Renal pelvis (tissue), 4 donors: ENCODE data around the gene RAD51B. TPM values are rescaled to one million over a fixed set of nuclear protein-coding genes. Genes with fewer than 3 reads are reported as not detected.
"Not testable (repeated sequence)": the region's sequence is repeated elsewhere in the genome, so short reads cannot be mapped to it uniquely, and the experiment has no call there.

Source experiments
- DNase-seq: peaks from one replicate; pipeline ENCODE4 v3.0.0-alpha.2; 2013
- polyA plus RNA-seq, 3 donors: library from polyadenylated mRNA; unstranded; fragments of 120-200 nt; gene quantifications; one replicate each; pipeline ENCODE4 v1.2.1, GENCODE V29; 2013; ENCODE audit not compliant: insufficient read length in 3 of 3

RAD51B gene
- polyA plus RNA-seq, 3 donors: 9.8 to 11.0 (median 9.8) TPM

DNA sequence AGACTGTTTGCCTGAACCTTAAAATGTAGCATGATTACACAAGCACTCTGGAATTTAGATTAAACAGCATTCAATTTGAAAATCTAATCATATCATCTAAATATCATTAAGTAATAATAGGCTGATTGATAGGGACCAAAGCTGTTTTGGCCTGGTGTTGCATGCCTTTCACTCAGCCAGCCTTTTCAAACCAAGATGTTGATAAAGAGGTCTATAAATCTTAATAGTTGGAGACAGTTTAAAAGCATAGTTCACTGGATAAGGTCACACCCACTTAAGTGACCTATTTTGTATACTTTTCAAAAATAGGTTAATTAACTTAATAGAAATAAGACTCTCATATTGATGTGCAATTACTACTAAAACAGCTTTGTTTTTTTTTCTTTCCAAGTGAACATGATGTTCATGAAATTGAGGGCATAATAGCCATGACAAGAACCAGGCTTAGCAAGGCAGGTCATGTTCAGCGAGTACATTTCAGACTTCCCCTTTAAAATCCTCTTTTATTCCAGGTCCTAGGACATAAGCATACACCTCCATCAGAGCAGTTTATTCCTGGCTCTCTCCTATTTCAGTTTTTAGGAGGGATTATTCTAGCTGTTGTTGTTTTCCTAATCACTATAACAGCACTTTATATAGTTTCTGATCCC, 349.0 kb downstream of the RAD51B start:
- DNase-seq: peak; percentile 46

DNA sequence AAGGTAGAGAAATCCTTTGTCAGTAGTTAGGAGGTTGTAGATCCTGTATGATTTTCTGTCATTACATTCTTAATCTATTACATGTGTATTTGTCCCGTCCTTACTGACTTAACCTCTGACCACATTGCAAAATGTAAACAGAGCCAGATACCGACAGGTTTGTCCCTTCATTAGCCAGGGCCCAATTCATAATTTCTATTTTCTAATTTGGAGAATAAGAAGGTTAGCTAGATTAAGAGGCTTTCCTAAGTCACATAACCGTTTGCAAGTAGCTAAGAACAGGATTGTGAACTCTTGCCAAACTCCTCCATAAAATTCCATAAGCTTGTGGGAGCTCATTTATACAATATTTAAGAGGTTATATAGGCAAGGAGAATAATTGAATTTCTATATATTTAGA, 352.6 kb downstream of the RAD51B start:
- DNase-seq: no peak

DNA sequence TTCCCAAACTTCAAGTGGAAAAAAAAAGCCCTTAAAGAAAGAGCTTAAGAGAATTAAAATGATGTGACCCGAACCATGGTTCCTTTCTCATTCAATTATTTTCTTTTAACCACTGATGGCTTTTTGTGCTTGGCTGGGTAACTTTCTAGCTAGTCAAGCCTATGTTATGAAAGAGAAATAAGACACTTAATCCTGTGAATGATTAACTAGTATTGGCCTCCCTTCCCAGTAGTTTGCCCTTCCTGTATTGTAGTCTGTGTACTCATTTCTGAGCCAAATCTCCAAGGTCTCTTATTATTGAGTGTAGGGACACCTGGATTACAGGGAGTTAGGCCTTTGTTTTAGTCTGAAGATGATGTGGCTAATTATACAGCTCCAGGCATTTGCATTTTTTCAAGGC, 353.0 kb downstream of the RAD51B start:
- peak; percentile 71 for DNase-seq

DNA sequence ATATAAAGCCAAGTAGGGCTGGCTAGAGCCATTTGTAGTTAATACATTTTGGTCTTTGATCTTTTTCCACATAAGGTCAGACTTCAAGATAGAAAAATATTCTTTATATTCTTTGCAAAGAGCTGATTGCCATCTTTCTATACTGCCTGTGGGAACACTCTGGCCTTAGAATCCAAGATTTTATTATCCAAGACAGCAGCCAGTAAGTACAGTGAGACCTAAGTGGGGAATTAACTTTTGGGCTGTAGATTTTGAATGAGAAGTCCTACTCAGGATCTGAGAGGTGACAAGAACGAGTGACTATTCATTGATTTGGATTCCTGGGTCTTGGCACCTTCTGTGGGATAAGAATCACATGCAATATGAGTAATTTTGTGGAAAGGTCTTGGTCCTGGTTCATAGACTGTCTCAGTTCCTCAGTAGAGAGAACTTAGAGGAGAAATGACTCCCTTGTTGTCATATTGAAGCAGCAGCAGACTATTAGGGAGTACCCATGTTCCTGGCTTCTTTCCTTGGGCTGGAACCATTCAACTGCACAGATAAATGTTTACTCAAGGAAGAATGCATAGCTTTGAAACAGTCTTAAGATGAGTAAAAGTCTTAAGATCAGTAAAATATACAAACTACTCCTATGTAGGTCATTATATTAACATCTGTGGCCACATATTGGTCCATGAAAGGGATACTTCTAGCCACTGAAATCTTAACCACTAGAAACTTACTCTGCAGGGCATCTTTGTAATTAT, 353.8 kb downstream of the RAD51B start:
- DNase-seq: no peak

DNA sequence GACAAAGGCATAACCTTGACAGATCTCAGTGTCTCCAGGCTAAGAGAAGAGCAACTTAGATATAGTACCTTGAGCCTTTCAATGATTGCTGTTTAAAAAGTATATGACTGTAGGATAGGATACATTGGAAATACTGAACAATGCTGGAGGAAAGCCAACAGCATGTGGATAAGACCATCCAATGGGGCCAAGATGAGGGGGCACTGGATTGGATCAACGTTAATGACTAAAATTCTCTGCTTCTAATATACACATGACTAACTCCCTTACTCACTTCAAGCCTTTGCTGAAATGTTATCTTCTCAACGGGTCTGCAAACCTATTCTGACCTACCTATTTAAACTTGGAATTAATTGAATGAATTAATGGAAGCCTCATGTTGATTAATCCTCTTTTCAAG, 354.9 kb downstream of the RAD51B start:
- DNase-seq: no peak

DNA sequence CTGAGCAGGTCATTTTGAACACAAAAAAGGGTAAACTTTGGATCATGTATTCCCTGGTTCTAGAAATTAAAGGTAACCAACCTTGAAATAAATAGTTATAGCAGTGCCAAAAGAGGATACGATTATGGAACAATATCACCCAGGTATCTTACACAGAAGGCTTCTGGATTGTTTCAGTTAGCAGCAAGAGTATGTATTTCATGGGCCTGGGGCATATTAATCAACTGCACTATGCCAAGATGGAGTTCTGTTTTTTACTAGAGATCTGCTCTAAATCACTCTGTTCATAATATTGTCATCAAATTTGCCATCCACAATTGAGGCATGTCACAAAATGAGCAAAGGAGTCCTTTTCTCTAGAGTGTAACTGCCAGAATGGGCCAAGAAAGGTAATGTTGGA, 357.1 kb downstream of the RAD51B start:
- no peak for DNase-seq

DNA sequence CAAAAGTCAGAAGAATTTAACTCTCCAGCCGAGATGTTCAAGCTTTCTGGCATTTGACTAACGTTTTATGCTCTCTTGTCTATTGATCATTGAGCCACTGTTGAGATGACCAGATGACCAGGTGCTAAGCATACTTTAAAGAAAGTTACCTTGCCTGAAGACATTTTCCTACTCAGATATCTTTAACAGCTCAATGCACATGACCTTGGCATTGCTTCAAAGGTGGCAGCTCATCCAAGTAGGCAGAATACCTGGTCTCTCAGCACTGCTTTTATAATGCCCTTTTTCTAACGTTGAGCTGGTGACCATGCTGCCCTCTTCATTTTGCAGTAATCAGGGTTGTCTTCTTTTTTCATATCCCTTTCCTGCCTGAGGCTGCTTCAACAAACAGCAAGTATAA, 358.1 kb downstream of the RAD51B start:
- no peak for DNase-seq

DNA sequence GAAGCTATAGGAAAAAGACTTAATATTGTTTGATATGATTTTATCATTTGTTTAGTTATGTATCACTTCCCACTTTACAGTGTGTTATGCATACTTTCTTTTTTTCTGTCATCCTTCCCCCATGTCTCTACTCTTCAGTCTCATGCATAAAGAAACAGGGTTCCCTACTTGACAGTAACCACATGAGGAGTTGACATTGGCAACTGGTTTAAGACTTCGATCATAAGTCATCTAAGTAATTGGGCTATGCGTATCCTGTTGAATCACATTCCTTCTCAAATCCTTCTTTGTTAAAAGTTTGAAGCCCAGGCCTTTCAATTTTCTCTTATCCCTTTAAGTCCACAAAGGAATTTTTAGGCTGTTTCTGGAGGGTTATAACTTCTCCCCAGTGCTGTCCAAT, 358.7 kb downstream of the RAD51B start:
- no peak for DNase-seq

DNA sequence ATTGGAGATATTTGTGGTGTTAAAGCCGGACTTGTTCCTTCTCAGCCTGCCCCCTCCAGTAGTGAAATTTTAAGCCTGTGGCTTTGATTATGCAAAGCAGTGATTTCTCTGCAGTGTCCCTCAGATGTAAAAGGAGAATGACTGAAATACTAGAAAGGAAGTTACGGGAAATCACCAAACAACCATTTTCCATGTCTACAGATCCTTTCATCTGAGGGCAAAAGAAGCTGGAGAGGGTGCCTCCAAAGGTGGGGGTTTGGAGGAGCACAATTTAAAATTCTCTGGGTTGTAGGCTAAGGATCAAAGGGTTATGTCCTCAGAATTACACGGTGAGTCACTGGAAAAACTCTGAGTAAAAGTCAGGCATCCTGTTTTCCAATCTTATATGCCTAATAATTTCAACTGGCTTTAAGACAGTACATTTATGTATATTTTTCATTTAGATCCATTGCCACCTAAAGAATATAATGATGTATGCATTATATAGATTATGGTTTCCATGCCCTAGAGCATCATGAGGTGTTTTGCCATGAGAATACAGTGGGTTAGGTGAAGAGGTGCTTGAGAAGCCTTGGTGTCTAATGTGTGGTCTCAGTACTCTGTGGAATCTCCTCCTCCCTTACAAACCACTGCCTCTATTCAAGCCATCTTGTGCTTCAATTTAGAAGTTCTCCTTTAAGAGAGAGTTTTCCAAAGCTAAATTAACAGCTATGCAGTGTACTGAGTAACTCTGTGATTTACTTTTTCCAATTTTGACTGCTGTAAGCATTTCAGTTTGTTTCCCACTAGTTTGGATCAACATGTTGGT, 362.1 kb downstream of the RAD51B start:
- DNase-seq: no peak

DNA sequence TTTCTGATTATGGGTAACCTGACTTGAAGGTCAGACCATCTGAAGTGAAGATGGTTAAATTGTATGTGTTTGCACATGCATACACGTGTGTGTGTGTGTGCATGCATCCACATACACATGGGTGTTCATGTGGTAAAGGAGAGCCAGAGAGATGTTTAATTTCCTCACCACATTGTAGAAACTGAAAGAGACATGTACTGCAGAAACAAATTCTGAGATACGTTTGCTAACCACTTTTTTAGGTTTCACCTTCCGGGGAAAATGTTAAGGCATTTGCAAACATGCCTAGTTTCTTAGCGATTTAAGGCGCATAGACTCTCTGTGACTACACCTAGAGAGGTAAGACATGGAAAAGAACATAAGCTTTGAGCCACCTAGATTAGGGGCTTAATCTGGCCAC, 362.9 kb downstream of the RAD51B start:
- DNase-seq: no peak

DNA sequence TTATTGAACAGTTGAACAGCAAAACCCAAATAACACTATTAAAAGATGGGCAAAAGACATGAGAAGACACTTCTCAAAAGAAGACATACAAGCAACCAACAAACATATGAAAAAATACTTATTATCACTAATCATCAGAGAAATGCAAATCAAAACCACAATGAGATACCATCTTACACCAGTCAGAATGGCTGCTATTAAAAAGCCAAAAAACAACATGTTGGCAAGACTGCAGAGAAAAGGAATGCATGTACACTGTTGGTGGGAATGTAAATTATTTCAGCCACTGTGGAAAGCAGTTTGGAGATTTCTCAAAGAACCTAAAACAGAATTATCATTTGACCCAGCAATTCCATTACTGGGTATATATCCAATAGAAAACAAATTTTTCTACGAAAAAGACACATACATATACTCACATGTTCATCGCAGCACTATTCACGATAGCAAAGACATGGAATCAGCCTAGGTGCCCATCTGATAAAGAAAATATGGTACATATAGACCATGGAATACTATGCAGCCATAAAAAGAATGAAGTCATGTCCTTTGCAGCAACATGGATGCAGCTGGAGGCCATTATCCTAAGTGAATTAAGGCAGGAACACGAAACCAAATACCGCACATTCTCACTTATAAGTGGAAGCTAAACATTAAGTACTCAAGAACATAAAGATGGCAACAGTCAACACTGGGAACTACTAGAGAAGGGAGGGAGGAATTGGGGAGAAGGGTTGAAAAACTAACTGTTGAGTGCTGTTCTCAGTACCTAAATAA, 367.1 kb downstream of the RAD51B start:
- not testable (repeated sequence) for DNase-seq

DNA sequence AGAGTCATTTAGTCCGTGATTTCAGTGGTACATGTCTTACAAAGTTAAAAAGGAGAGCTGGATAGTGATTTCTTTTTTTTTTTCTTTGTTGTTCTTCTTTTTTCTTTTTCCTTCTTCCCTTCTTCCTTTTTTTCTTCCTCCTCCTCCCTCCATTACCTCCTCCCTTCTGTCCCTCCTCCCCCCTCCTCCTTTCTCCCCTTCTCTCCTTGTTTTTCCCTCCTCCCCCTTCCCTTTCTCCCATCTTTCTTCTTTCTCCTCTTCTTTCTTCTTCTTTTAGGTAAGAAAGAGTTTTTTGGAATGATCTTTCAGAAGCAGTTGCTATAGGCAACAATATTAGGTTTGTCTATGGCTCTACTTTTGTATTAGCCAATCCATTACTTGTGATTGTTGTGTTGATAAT, 368.6 kb downstream of the RAD51B start:
- DNase-seq: no peak

DNA sequence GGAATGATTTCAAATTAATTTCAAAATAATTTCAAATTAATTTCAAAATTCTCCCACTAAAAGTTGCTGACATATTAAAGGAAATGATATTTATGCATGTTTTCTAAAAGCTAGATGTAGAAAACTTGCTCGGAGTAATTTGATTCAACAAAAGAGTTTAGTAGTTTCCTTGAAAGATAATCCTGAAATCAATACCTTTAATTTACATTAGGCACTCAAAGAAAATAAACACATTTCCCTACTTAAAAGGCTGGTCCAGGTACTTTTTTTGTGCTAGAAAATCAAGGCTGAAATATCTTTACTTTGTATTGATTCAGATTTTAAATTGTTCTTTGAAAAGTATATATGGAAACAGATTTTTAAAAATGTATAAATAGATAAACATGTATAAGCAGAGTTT, 370.5 kb downstream of the RAD51B start:
- no peak for DNase-seq

DNA sequence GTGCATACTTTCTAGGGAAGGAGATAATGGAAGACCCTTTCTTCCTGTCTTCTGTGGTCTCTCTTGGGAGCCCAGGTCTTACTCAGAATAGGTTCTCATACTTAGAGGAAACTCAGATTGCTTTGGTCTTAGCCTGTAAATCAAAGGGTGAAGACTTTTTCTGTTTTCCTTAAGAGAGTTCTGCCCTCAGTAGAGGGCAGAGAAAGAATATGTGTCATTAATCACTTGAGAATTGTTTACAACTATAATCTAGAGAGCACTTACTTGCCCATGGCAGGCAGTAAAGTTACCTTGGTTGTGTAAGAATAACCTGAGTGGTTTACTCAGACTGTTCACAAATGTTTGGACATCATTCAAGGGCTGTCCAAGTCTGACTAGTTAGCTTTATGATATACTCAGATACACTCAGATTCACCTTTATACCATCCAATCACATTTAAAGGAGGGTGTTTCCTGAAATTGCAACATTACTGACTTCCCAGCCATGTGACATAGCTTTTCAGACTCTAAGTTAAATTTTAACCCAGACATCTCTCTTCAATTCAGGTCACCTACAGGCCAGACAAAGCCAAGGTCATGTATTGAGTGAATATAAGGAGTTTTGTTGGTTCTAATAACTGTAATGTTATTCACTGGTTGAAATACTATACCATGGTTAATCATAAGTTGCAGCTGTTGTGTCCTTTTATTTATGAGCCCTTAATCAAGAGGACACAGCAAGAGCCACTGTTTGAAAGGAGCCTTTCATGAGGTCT, 372.2 kb downstream of the RAD51B start:
- DNase-seq: no peak

DNA sequence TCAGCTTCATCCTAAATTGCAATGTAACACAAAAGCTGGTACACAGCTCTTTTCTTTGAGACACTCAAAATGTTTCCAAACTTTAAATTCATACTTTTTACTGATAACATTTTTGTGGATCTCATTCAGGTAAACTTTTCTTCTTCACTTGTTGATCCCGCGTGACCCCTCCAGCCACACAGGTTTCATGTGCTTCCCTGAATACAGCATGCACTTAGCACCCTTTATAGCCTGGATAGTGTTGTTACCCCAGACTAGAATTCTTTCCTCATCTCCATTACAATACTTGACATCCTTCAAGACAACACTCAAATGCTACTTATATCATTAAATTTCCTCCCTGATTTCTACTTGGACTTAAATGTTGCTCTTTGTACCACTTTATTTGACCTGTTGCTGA, 373.4 kb downstream of the RAD51B start:
- DNase-seq: no peak

DNA sequence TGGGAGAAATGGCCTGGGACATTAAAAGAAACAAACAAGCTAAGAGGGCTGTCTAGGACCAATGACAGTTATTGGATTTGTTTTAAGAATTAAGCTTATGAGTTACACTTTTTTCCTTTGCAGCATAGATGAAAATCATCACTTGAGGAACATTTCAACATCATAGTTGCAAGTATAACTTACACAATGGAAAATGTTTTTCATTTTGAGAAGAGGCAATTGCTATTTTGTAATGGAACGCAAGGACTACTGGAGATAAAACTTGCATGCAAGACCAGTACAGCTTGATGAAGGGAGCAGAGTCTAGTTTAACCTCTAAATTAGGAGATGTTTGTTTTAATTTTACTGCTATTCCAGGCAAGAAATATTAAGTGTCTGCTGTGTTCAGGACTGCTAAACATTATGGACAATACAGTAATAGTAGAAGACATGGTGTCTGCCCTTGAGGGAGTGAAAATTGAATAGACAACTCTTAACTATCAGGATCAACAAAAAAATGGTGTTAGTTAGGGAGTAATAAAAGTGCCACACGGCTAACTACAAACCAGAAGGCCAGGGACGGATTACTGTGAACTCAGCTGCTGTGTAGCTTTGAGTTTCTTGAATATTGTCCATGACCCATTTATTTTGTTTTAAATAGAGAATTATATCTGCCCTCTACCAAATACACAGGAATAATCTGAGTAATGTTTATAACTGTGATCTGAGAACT, 374.5 kb downstream of the RAD51B start:
- peak; percentile 62 for DNase-seq

DNA sequence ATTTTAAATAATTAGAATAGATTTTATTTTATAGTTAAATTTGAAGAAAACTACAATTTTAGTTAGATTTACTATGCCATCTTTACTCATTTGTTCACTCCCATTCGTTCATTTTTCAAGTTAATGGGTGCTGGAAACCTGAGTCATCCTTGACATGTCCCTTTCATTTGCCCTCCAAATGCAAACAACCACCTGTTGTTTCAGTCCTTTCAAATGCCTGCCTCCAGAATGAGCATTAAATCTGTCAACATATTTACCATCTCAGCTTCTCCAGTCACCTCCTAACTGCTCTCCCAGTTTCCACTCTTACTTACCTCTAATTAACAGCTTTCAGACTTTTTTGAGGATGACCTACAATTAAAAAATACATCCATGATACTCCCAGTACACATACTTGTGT, 375.5 kb downstream of the RAD51B start:
- DNase-seq: peak; percentile 65

DNA sequence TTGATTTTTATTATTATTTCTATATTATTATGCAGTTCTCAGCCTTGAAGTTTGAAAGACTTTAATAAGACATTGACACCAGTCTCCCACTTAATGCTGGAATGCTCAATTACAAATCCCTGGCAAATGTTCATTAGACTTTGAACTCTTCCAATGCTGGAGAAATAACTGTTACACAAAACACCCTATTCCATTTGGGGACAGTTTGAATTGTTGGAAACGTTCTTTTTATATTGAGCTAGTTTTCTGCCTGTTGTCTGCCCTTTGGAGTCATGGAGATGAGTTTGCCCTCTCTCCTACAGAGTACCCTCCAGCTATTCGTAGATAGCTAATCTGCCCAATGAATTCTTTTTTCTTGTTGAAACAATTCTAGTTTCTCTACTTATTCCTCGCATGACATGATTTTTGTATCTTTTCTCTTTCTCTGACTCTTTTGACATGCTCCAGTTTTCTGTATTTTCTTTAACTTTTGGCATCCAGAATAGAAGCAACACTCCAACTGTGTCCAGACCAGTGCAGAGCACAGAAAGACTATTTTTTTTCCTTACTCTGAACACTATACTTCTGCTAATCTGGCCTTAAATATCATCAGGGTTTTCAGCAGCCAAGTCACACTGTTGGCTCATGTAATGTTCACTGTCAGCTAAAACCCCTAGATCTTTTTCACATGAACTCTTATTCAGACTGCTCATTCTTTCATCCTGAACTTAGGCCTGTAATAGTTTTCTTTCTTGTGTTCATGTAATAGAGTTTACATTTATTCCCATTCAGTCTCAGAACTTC, 379.3 kb downstream of the RAD51B start:
- no peak for DNase-seq

DNA sequence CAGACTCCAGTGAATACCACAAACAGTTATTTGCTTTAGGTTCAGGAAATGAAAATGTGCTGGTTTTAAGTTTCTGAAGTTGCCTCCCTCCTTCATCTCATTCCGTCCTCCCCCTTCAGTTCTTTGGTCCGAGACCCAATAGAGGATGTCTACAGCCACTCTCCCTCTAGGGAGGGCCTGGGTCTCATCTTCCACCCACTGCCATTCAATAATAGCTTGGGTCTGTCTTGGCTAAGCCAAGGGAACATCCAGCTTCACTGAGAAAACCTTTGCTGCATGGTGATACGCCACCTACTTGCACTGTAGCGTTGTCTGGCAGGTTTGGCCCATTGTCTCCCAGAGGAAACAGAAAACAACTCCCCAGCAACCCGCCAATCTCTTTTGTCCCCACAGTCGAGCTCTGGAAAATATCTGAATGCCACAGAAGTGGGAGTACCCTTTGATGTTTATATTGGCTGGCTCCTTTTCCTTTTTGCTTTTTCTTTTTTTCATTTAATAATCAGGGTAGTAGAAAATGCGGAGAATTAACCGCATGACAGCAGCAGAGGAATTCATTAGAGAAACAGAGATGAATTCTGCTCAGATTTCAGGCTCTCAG, 380.1 kb downstream of the RAD51B start:
- peak; percentile 82 for DNase-seq
